Activated CD8-positive, alpha-beta memory T cell treated with anti-CD3 and anti-CD28 coated beads, Interleukin-2, amount 50 U/mL, for 24 hours (primary cell): ENCODE measurements around the gene TBC1D16.

ENCODE experiments used
- DNase-seq: peaks from one replicate; pipeline ENCODE4 v3.0.0-alpha.2; 2020; ENCODE audit errors: extremely low read depth

Gene TBC1D16

DNA sequence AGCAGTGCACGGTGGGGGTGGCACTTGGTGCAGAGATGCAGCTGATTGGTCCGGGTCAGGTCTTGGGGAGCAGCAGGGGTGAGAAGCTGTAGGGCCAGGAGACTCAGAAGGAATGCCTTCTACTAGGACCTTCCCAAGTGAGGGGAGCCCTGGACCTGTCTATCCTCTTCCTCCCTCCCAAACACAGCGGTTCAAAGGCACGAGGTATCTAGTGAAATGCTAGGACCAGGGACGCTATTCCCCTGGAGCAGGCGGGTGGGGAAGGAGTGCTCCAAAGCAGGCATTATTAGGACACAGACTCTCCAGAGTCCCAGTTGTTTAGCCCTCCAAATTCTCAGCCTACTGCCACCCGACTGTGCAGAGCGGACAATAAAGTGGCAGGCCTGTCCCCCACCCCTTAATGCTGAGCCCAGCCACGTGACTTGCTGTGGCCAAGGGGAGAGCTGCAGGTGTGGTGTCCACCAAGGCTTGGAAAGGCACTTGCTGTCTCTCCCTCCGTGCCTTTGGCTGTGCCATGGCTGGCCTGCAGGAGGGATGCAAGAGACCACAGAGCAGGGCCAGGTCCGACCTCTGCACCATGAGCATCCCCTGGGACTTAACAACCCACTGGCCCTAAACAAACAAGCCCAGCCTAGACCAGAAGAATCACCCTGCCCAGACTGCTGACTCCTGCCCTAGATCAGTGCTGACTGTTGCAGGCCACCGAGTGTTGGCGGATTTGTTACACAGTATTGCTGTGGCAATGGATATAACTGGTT is 97.2 kb downstream of the TBC1D16 start:
- DNase-seq, result no peak

GRCh38 chr17:79937391-79938335 is 98.0 kb downstream of the TBC1D16 start:
- DNase-seq, result no peak

DNA sequence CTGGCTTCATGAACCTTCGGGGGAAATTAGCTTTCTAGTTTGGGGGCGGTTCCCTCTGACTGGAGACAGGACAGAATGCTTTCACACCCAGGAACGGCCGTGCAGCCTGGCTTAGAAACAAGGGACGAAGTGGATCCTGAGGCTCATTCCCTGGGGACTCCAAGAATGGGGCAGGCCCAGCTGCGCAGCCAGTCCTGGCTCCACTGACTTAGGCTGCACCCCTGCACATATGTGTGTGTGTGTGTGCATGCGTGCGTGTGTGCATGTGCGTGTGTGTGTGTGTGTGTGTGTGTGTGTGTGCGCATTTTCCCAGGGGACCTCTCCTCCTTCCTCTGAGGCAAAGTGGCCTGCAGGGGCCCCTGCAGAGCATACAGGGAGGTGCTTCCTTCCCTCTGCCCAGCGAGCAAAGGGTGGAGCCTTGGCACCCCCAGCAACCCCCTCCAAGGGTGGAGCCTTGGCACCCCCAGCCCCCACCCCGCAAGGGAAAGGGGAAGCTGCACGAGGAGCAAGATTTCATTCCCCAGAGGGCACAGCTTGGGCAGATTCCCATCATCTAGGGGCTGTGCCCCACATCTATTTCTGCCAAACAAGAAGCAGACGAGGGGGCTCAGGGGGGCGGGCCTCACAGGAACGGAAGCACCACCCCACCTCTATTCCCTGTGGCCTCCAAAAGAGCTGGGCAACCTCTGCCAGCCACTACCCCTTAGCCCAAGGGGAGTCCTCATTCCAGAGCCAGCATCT is 98.9 kb downstream of the TBC1D16 start:
- no peak for DNase-seq

GRCh38 chr17:79936050-79936449 is 99.6 kb downstream of the TBC1D16 start:
- DNase-seq, result no peak

GRCh38 chr17:79935197-79935885 is 100.3 kb downstream of the TBC1D16 start:
- no peak for DNase-seq

DNA sequence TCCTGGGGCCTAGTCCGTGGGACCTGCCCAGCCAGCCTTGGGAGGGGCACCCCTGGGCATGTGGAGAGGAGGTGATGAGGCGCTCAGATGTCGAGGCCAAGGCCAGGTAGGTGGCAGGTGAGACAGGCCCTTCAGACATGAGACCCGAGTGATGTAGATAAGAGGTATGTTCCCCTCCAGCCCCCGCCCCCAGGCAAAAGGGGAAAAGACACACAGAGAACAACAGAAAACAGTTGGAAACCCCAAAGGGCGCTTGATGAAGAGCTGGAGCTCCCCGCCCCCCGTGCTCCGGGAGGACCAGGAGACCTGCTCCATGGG is 101.1 kb downstream of the TBC1D16 start:
- DNase-seq, result no peak

DNA sequence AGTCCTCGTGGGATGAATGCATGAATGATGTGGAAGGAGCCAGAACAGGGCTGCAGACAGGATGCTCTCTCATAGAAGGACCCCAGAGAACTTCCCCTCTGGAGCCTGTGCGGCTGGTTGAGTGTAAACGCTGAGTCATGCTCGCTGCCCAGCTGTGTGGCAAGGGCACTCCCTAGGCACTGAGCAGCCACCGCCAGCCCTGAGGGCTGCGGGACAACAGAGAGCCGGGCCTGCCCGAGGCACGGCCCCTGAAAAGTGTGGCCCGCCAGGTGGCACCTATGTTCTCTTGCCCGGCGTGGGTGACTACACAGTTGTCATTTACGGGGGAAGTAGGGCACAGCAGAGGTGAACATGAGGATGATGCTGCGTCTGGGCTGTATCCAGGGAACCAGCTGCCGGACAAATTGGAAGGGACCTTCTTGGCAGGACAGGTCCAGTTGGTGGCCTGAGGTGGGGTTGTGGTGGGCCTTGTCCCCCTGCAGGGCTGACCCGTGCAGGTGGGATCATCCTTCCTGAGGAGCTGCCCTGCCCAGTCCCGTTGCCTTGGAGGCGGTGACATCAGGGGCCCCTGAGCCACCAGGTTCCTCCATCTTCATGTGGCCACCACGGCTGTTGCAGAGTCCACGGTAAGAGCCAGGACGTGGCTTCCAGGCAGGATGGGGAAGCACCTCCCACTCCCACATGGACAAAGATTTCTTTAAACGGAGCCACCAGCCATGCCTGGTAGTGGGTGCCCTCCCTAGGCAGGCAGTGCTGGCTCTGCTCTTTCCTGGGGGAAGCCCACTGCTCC is 101.6 kb downstream of the TBC1D16 start:
- no peak for DNase-seq

DNA sequence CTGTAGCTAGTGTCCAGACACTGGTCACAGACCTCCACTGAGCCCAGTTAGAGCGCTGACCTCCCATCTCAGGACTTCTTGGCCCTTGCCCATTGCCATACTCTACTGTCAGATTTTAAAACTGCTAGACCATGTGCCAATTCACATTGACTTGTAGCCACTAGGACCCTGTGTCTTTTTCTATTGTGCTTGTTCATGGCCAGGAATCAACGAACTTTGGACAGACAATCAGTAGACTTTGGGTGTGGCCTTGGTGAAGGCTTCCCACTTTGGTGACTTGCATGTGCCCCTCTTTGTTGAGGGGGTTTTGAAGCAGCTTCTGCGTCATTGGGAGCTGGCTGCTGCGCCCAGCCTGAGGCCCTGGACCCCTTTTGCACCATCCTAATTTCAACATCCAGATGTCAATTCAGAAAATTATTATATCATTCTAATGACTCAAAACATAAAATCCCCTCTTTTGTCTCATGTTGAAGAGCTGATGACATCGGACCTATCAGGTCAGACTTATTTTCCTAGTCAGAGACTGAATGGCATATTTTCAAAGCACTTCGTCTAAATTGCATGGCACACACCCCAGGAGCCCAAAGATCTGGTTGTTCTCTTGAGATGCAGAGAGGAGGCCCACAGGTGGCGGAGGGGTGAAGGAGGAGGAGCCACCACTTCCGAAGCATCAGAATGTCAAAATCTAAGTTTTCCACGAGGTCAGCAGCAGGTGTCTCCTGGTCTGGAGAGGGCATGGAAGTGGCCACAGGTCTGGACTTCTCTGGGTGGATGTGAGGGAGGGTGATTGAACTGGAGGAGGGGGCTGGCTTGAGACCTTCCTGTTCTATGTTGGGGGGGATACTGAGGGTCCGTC is 103.0 kb downstream of the TBC1D16 start:
- DNase-seq, result no peak

DNA sequence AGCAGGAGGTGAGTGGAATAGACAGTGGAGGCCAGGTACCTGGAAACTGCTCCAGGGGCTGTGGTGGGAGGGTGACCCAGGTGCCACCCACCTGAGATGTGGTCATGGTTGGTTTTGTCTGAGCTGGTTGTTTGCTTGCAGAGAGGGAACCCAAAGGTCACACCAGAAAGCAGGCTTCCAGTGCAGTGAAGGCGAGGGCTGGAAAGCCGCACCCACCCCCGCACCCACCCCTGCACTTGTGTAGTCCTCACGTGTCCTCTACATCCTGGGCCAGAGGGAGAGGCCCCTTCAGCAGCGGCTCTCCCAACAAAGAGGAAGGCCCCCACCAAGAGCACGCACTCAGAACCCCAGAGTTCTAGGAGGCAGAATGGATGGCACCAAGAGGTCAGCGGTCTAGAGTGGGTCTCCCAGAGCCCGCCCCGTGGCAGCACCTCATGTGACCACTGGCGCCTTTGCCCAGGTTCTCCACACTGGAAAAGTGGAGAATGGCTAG is 103.8 kb downstream of the TBC1D16 start:
- DNase-seq, result no peak

- no peak for DNase-seq
Observed at GRCh38 chr17:79930877-79931816, 104.5 kb downstream of the TBC1D16 start.

- no peak for DNase-seq
Observed at GRCh38 chr17:79930062-79930876, 105.4 kb downstream of the TBC1D16 start.

- DNase-seq, result no peak
Observed at GRCh38 chr17:79929257-79930061, 106.2 kb downstream of the TBC1D16 start.

- no peak for DNase-seq
Observed at GRCh38 chr17:79928502-79929256, 107.0 kb downstream of the TBC1D16 start.

DNA sequence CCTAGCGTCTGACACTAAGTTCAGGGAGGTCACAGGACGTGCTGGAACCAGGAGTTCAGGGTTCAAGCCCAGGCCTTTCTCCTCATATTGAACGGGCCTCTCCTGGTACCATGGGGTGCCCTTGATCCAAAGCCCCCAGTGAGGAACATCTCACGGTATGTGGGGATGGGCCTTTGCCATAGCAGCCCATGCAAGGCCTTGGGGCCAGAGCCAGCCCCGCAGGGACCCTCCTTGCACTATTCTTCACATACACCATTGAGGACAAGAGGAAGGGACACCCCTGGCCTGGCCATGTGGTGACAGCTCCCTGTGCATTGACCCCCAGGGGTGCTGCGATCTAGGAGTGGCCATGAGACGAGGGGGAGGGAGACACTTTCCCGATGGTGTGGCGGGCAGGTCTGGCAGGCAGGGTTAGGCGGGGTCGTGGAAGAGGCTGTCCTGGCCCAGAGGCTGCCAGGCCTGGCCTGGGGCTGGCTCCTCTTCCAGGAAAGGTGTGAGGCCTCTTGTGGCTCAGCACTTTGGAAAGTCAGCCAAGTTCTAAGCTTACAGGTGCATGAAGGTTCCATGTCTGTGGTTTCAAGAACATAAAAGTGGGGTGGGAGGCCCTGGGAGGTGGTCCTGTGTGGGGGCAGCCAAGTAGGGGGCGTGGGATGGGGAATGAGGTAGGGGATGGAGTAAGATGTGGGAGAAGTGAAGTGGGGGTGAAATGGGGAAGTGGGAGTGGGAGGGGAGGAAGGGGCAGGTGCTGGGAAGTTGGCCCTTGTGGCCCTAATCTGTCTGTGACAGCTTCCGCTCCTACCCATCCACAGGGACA is 107.8 kb downstream of the TBC1D16 start:
- no peak for DNase-seq

DNA sequence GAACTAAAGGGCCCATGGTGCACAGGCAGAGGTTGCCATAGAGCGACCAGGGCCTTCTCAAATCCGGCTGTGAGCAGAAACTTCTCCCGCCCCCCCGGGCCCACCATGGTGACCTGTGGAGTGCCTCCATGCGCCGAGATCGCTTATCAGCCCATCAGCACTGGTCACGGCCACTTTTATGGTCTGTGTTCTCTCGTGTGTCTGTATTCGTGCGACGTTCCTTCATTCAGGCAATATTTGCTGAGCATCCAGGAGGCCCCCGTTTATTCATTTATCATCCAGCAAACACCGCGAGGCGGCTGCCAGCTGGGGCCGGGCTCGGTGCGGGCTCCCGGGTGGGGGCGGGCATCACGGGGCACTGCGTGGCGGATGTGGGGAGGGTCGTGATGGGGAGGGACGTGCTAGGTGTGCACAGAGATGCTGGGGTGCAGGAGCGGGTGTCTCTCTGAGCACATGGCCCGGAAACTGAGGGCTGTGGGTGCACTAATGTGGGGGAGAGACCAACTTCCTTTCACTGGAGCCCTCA is 108.5 kb downstream of the TBC1D16 start:
- no peak for DNase-seq
